HS-27A (cell line): ENCODE data around the gene CALML4.
"Not testable (repeated sequence)": the region's sequence is repeated elsewhere in the genome, so short reads cannot be mapped to it uniquely, and the experiment has no call there.

Experiments
- DNase-seq: peaks from one replicate; pipeline ENCODE4 v3.0.0-alpha.2; 2012; ENCODE audit warnings: low read depth, missing footprints

CALML4 gene

DNA sequence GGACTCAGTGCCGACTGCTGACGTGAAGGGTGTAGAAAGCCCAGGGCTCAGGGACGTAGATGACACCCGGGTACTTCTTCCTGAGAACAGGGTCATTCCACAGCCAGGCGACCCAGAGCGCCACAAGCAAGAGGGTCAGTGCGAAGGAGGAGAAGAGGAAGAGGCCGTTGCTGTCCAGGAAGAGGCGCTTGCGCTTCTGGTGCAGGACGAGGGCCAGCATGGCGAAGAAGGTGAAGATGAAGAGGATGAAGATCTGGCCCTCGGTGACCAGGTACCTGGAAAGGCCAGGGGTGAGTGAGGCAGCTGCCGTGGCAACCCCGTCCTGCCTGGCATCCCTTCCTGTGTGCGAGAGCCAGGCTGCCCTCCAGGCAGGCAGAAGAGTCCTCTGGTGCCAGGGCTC lies 3.0 kb upstream of the CALML4 start:
- DNase-seq, result no peak

DNA sequence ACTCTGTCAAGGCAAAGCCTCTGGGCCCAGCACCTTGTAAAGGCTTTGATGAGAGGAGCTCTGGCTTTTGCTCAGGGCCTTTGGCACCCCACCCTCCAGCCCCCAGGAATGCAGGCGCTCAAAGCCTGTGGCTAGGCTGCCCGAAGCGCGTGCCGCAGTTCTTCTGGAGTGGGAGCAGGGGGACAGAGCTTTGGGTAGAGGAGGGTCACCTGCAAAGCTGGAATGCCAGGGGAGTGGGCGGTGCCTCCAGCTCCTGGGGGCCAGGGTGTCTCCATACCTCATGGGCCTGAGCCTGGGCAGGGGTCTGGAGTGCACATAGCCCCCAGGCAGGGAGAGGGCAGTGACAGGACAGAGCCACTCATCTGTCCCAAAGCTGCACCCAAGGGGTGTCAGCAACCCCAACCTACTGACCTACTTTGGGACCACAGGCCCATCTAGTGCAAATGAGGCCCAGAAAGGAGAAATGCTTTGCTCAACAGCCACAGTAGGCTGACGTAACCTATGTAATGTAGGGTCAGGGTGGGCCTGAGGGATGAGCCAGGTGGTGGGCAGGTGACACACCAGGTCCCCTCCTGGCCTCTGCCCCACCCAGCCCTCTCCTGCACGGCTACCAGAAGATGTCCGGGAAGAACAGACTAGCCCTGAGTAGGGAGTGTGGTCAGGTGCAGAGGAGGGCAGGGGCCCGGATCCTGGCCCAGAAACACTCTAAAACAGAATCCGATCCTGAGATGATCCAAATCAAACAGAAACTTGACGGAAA lies 2.2 kb upstream of the CALML4 start:
- no peak for DNase-seq

DNA sequence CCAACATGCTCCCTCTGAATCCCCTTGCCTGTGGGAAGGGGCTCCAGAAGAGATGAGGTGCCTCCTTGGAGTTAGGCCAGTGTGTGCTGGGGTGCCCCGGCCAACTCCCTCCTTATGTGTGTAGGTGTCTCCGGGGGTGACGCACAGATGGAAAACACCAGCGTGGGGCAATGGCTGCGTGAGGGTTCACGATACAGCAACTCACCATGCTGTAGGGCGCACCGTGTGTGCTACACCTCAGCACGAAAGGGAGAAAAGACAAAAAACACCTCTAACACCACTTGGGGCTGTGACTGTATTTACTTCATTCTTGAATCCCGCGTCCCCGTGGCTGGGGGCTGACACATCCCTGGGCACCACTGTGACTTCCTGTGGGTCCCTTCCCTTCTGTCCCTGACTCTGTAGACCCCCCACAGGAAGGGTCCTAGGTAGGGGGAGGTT lies 1.6 kb upstream of the CALML4 start:
- DNase-seq, result no peak

DNA sequence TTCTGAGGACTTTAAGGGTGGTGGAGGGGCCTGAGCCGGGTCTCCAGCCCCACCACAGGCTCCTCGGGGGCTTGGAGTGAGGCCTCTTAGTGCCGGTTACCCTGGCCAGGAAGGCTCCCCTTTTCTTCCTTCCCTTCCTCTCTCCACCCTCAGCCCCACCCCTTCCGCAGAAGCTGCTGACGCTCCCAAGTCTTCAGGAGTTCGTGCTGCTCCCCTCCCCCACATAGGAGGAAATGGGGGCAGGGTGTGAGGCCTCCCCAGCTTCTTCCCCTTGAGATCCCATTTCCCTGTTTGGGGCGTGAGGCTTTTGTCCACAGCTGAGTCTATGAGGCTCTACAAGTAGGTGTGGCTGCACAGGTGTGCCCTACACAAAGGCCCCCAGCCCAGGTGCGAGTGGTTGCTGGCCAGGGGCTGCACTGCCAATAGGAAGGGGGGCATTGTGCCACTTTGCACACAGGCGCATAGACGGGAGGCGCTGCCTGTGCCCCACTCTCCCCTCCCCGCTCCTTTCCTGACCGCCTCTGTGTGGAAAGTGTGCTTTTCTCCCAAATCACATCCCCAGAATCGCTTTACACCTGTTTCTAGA lies 915 bp upstream of the CALML4 start:
- DNase-seq, result no peak

DNA sequence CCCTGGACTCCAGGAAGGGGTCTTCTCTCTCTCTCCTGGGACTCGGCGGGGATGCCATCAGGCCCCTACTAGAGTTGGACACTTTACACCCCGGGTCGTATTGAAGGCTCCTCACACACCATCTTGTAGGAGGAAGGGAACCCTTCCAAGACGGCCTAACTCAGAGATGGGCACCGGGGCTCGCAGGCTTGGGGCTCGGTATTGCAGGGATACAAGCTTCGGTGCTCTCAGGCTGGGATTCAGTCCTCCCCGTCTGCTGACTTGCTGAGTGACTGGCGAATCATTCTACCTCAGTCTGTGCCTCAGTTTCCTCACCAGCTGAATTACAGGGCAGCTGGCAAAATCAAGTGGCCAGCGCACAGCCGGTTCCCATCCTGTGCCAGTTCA lies 419 bp upstream of the CALML4 start:
- no peak for DNase-seq

DNA sequence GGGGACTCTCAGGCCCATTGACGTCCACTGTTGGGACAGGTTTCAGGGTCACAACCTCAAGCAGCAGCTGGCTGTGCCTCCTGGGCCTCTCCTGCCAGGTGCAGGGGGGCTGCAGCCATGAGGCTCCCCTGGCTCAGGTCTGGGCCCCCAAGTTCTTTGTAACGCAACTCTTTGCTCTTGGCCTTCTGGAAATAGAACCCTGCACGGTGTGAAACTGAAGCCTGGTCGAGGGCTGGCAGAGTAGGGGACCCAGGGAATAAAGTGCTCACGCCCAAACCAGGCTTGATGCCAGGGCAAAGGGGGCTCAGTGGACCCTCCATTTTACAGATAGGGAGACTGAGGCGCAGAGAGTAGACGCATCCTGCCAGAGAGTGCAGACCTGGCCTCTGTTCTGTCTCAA lies 771 bp downstream of the CALML4 start:
- no peak for DNase-seq

DNA sequence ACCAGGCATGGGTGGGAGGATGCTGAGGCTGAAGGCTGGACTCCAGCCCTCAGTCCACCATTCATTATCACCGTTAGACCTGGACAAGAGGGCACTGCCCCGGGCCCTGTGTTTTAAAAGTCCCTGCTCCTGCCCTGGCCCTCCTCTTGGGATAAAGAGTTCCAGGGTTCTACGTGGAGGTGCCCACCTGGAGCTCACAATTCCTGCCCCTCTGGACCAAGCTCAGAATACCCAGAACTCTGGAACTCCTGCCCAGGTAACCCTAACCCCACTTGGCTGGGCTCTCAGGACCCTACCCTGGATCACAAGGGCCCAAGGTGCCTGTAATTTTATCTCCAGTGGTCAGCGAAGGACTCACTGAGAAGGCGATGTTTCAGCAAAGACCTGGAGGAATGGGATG lies 1.2 kb downstream of the CALML4 start:
- no peak for DNase-seq

DNA sequence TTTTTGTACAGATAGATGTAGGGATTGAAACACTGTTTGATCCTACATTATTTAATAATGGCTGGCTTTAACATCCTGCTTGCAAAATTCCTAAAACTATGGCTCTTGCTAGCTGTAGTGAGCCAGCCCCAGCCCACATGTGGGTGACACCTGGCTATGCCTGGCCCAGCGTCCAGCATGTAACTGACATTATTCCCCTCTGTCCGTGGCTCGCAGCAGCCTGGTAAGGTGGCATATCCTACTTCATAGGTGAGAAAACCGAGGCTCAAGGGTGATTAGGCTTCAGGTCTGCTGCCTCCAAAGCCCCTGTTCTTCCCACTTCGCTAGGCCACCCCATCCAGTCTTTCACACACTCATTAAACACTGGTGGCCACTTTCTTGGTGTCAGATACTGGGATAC lies 1.6 kb downstream of the CALML4 start:
- no peak for DNase-seq

DNA sequence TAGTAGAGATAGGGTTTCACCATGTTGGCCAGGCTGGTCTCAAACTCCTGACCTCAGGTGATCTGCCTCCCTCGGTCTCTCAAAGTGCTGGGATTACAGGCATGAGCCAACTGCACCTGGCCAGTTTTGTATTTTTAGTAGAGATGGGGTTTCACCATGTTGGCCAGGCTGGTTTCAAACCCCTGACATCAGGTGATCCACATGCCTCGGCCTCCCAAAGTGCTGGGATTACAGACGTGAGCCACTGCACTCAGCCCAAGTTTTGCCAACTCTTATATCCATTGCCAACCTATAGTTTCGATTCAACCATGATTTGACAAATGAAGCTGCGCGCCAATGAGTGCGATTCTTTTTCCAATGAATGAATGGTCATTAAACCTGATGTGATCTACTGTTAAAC lies 2.1 kb downstream of the CALML4 start:
- not testable (repeated sequence) for DNase-seq

DNA sequence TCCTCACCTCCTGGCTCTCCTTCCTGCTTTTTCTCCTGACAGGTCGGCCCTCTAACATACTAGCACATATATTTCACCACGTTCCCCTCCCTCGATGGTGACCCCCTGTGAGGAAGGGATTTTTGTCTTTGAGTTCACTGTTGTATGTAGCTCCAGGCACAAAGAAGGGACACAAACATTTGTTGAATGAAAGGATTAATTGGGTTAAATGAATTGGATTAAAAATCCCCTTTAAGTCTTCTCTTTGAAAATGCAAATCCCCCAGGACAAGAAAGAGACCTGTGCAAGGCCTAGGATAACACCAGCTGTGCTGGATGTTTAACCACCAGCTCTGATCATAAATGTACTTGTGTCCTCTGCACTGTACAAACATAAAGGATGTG lies 3.3 kb downstream of the CALML4 start:
- DNase-seq, result no peak

DNA sequence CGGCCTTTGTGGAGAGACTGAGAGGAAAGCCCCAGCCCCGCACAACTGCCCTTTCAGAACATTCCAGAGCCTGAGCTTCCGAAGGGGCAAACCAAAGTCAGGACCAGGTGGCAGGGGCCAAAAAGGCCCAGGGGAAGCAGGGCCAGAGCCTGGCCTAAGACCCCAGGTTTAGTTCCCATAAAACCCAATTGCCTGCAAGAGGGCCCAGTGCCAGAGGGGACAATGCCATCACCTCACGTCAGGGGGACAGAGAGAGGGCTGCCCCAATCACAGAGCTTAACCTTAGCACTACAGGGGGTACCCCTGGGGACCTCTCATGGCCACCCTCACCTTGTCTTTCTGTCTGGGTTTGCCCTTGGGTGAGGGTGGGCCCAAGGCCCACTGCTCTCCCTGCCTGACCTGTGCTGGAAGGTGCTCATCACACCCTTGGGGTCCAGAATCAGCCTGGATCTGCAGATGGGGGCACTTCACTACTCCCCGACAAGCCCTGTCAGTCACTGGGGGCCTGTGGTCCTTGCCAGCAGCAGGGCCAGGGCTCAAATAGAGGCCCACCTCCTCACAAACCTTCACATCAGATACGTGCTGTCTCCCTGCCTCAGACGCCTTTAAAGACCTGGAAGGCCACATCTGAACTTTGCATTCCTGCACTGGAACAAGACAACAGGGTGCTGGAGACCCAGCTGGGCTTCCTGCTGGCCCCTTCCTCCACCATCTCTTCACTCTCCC lies 3.8 kb downstream of the CALML4 start:
- DNase-seq, result no peak

DNA sequence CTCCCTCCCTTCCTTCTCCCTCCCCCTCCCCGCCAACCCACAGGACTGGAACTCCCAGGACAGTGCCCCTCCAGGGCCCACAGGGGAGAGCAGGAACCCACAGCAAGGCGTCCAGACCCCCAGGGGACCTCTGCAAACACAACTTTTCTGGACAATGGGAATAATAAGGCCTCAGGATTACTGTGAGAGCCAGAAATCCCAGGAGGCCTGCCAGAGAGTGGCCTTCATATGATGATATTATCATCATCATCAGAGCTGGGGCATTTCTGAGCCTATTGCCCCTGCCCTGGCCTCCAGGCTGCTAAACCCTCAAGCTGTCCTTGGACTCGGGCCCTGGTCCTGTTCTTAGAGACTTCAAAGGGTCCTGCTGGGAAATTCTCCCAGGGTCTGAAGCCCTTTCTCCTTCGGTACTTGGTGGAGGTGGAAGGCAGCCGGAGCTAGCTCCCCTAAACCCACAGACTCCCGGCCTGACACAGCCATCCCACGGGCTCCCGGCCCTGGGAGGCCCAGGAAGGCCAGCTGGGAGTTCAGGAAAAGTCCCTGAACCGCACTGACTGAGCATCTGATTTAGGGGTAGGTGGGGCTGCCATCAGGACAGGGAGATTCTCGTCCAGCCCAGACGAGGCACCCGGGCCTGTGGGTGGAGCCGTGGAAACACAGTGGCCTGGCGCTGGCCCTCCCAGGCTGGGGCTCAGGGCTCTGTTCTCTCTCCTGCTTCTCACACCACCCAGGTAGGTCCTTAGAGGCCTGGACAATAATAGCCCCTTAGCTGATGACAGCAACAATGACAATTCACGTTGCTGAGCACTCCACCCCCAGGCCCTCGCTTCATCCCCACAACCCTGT lies 4.9 kb downstream of the CALML4 start:
- DNase-seq, result no peak

DNA sequence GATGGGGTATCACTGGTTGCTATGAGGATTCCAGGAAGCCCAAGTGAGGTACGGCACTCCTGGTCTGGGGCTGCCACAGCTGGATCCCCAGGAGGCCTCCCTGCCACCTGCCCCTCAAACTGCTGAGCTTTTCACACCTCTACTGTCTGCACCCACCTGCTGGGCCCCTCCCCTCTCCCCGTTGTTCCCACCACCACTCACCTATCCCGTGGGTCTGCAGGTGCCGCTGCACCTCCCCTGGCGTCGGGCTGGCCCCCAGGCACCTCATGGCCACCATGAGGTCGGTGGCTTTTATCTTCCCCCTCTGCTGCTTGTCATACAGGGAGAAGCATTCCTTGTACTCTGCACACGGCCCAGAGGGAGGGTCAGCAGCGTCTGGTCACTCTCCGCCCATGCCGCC lies 5.8 kb downstream of the CALML4 start:
- no peak for DNase-seq

DNA sequence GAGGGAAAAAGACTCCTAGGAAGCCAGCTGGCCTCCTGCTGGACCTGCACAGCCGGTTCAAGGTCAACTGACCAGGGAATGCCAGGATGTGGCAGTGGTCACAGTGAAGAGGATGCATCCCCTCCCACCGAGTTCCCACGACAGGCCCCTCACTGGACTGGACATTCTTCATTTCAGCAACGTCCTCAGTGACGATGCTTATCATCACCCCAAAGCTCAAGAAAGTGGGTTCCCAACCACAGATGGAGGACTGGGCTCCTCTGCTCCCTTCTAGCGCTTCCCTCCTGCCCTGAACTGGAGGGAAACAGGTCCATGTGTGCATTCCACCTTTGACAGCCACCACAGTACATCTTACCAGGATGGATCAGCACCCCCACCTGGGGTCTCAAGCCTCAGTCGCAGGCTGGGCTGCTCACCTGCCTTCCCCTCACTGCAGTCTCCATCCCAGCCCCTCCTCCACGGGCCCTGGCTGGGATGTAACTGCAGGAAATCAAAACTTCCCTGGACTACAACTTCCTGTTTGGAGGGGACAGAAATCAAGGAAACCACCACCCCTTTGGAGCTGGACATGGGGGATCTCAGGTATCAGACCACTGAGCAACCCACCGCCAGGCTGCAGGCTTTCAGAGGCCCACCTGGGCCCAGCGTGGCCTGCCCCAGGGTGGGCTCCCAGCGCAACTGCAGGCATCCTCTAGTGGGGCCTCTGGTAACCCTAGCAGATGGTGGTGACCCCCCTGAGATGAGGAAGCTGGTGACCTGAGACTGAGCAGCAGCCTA lies 7.3 kb downstream of the CALML4 start:
- DNase-seq, result no peak

DNA sequence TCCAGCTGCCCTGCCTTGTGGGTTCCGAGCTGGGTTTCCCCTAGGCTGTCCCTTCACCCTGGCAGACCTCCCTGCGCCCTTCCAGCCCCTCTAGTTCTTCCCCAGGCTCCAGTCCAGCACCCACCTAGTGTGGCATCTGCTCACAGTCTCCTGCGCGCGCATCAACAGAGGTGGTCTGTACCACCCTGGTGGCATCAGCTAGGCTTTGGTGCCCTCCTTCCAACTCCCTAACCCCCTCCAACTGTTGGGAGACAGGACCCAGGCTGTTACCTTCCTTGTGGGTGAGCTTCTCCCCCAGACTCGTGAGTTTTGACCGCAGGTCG lies 8.0 kb downstream of the CALML4 start:
- DNase-seq, result no peak

DNA sequence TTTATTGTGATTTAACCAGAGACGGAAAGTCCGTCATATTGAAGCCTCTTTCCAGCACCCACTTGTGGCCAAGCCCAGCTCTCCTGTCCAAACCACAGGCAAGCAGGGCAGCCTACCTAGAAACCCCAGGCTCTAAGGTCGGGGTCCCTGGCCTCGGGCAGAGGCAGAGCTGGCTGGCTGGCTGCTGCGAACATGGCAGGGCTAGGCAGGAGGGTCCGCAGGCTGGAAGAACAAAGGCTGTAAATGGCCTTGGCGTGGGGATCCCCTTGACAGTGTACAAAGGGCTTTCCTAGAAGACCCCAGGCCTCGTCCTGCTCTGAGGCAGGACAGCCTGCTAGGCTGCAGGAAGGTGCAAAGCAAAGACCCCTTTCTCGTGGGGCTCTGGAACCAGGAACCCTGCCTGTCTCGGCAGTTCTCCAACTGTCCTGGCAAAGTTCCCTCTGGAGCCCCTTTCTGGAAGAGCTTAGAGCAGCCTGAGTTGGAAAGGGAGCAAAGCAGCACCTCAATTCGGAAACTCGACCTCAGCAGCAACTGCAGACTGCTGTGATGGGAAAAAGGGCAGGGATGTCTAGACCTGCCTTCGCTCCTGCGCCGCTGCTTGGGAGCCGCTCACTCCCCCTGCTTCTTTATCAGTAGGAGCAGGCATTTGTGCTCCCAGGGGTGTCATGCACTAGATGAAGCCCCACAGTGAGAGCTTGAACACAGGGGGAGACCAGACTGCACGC lies 8.5 kb downstream of the CALML4 start:
- no peak for DNase-seq

DNA sequence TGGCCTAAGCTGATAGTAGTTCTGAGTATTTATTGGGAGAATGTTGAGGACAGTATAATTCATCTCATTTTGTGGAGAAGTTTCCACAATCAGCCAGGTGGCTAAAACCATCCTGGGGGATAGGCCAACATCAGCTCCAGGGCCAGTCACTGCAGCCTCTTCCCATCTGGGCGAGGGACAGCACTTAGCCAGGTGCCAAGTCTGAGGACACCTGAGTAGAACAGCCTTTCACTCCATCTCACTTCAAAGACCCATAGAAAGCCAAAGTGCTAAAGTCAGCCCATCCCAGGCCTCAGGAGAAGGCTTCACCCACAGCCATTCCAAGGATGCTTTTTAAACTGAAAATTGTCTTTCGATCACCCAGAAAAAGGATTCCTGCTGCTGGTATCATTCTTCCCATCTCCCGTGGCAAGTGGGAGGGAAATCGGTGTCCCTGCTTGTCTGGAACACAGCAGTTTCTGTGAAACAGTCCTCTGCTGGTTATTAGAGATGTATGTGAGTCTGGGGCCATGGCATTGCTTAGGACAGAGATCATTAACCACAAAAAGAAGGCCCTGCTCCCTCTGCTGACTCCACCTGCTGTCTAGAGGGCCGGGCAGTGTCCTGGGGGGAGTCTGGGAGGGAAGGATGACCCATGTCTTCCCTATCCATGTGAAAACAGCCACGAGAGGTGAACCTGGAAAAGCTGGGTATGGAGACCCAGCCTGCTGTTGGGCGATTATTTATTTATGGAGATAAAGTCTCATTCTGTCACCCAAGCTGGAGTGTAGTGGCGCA lies 9.6 kb downstream of the CALML4 start:
- DNase-seq, result no peak

DNA sequence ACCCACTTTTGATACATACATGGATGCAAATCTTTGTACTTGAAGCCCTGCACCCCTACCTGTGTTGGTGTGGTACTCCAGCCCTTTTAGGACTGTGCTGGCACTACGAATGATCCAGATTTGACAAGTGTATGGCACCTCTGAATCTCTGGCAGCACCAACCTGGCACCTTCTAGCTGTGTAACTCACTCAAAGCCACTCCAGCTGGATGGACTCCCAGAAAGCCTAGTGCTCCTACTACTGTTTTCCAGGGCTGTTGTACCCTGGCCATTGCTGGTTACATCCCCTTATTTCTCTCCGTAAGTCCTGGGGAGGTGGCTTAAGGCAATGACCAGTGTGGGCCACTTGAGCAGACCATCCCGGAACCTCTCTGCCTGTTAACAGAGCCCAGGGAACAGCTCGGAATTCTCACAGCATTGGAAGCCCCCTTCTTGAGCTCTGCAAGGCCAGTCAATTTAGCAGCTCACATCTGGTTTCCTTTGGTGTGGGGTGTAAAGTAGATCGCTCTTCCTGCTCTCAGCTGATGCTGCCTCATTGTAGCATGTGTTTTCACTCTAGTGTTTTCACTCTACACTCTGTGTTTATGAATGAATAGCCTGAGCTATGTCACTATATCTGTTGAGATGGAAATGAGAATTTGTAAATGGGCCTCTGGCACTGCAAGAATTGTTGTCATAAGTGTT lies 12.2 kb downstream of the CALML4 start:
- DNase-seq, result no peak

DNA sequence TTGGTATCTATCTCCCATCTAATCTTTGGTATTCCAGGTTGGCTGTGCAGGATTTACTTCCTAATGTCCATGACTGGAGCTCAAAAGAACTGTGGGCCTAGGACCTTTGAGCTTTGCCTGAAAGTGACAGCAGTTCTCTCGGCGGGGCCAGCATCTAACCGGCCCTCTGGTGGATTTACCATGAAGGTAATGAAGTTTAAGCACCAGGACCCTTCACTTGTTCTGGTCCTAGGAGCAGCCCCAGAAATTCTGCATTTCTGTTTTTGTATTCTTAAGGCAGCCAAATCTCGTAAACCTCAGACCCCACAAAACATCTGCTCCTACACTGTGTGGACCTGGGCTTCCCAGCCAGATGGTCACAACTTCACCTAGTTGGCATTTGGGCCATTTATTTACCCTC lies 13.0 kb downstream of the CALML4 start:
- no peak for DNase-seq

DNA sequence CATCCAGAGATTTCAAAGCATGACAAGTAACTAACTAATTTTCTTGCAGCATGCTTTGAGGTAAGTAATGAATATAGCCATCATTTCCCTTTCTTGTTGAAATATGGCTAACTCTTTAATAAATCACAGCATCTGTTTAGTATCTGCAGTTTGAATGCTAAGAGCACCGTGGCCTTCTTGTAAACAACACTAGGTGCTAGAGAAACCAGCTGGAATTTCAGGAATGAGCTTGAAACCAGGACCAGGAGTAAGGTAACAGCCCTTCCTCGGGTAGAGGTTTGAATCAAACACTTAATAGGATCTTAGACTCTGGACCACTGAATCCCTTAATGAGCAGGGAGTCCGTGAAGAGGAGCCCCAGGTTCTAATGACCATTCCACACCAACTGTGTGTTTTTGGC lies 13.6 kb downstream of the CALML4 start:
- DNase-seq, result no peak
